ENCODE measurements around the gene FXYD2. TPM values are rescaled to one million over a fixed set of nuclear protein-coding genes. Genes with fewer than 3 reads are reported as not detected.

The FXYD2 gene
- total RNA-seq, 1 experiment from 2014 or later, result not detected

GRCh38 chr11:117860139-117860538, 35.6 kb upstream of the FXYD2 start:
- H3K27me3 ChIP-seq (ENCODE audit: insufficient read depth, low read depth), result peaks cover 74% of the 10 kb centered on the region
- CTCF ChIA-PET, result no interaction called here
- H3K9me2 ChIP-seq (ENCODE audit: insufficient read depth), result no peaks in the 10 kb centered on the region
- intact Hi-C loops (cut with micrococcal nuclease; ENCODE audit: unreplicated experiment), result no loop called here
- H3K36me3 ChIP-seq (ENCODE audit: low read depth), result no peaks in the 10 kb centered on the region
- TF ChIP-seq EZH2 (IDR thresholded peaks at IDR 0.05; ENCODE audit: low read depth) (no peak), CTCF (conservative IDR thresholded peaks at IDR 0.05) (no peak)
- no peak overlapping the region for H2AFZ ChIP-seq
- H4K20me1 ChIP-seq (ENCODE audit: insufficient read depth), result no peaks in the 10 kb centered on the region
- no peaks in the 10 kb centered on the region for H3F3A ChIP-seq (ENCODE audit: insufficient read depth, low read depth)
- no peaks in the 10 kb centered on the region for H3K9me3 ChIP-seq (ENCODE audit: insufficient read depth, low read depth)
- no peak overlapping the region for H3K4me3 ChIP-seq
- POLR2A ChIA-PET (ENCODE audit: unreplicated experiment), result interaction anchor here (0.7 kb wide), 1 partner anchor 499 kb away, joined by 4 read pairs; the partner anchor contains the start of gene UBE4A
- H3K27ac ChIP-seq, result no peak overlapping the region
- H3K79me2 ChIP-seq (ENCODE audit: low read depth), result no peaks in the 10 kb centered on the region
- DNase-seq, result no peak
- BruUV-seq (replicated peaks), result no TSS peak
- H3K4me2 ChIP-seq, result no peak overlapping the region
- H3K4me1 ChIP-seq (replicated peaks; ENCODE audit: insufficient read depth), result no peaks in the 10 kb centered on the region

- Histone ChIP-seq H3K4me1 (replicated peaks; ENCODE audit: insufficient read depth) (no peaks in the 10 kb centered on the region), H3K79me2 (ENCODE audit: low read depth) (no peaks in the 10 kb centered on the region), H3K27ac (no peak overlapping the region), H2AFZ (no peak overlapping the region), H3K36me3 (ENCODE audit: low read depth) (no peaks in the 10 kb centered on the region), H3K27me3 (ENCODE audit: insufficient read depth, low read depth) (peaks cover 73% of the 10 kb centered on the region), H3K9me3 (ENCODE audit: insufficient read depth, low read depth) (no peaks in the 10 kb centered on the region), H3K9me2 (ENCODE audit: insufficient read depth) (no peaks in the 10 kb centered on the region), H4K20me1 (ENCODE audit: insufficient read depth) (no peaks in the 10 kb centered on the region), H3K4me2 (no peak overlapping the region), H3F3A (ENCODE audit: insufficient read depth, low read depth) (no peaks in the 10 kb centered on the region), H3K4me3 (no peak overlapping the region)
- CTCF ChIA-PET, result no interaction called here
- TF ChIP-seq EZH2 (IDR thresholded peaks at IDR 0.05; ENCODE audit: low read depth) (no peak), CTCF (conservative IDR thresholded peaks at IDR 0.05) (no peak)
- BruUV-seq (replicated peaks), result no TSS peak
- DNase-seq, result no peak
- POLR2A ChIA-PET (ENCODE audit: unreplicated experiment), result interaction anchor here (0.7 kb wide), 1 partner anchor 500 kb away, joined by 4 read pairs; the partner anchor contains the start of gene UBE4A
- intact Hi-C loops (cut with micrococcal nuclease; ENCODE audit: unreplicated experiment), result no loop called here
Measured at GRCh38 chr11:117859488-117860112, 35.1 kb upstream of the FXYD2 start.

- TF ChIP-seq EZH2 (IDR thresholded peaks at IDR 0.05; ENCODE audit: low read depth) (no peak), CTCF (conservative IDR thresholded peaks at IDR 0.05) (no peak)
- Histone ChIP-seq H3K36me3 (ENCODE audit: low read depth) (no peaks in the 10 kb centered on the region), H3K27ac (no peak overlapping the region), H3K79me2 (ENCODE audit: low read depth) (no peaks in the 10 kb centered on the region), H3K4me3 (no peak overlapping the region), H3K9me3 (ENCODE audit: insufficient read depth, low read depth) (no peaks in the 10 kb centered on the region), H3K4me2 (no peak overlapping the region), H3K4me1 (replicated peaks; ENCODE audit: insufficient read depth) (no peaks in the 10 kb centered on the region), H2AFZ (no peak overlapping the region), H4K20me1 (ENCODE audit: insufficient read depth) (no peaks in the 10 kb centered on the region), H3K9me2 (ENCODE audit: insufficient read depth) (no peaks in the 10 kb centered on the region), H3F3A (ENCODE audit: insufficient read depth, low read depth) (no peaks in the 10 kb centered on the region), H3K27me3 (ENCODE audit: insufficient read depth, low read depth) (peaks cover 73% of the 10 kb centered on the region)
- CTCF ChIA-PET, result no interaction called here
- POLR2A ChIA-PET (ENCODE audit: unreplicated experiment), result no interaction called here
- no peak for DNase-seq
- intact Hi-C loops (cut with micrococcal nuclease; ENCODE audit: unreplicated experiment), result no loop called here
- BruUV-seq (replicated peaks), result no TSS peak
Measured at GRCh38 chr11:117859061-117859460, 34.5 kb upstream of the FXYD2 start.

Data from PC-9 (cell line).